Right ventricle myocardium superior (tissue), 1 donor: ENCODE data around the gene LRP1. TPM values are rescaled to one million over a fixed set of nuclear protein-coding genes. Genes with fewer than 3 reads are reported as not detected.

Source experiments
- ATAC-seq: fragments of 200-7000 bp; cut with Tn5 transposase; one replicate; pipeline ENCODE4 v1.9.1; 2020; ENCODE audit warnings: mild to moderate bottlenecking; ENCODE audit not compliant: poor library complexity
- DNase-seq: peaks from one replicate; pipeline ENCODE4 v3.0.0-alpha.2; 2020
- intact Hi-C: fragments of 100-400 bp; cut with DNase I; formaldehyde crosslinking; loops from one replicate; pipeline ENCODE4 v1.11.2; 2022
- total RNA-seq: library from RNA; stranded (reverse); fragmentation: NEBNext Ultra II Directional; extraction: Animal tissue kit (Norgen Biotek cat#: 25700); gene quantifications from one replicate; pipeline ENCODE4 v1.2.1, GENCODE V29; 2021
- donor health status: DM: no; HTN: yes; CAD: no; lungs with severe emphysema.

The LRP1 gene
- total RNA-seq, 1 donor from 2014 or later = 121 TPM

DNA sequence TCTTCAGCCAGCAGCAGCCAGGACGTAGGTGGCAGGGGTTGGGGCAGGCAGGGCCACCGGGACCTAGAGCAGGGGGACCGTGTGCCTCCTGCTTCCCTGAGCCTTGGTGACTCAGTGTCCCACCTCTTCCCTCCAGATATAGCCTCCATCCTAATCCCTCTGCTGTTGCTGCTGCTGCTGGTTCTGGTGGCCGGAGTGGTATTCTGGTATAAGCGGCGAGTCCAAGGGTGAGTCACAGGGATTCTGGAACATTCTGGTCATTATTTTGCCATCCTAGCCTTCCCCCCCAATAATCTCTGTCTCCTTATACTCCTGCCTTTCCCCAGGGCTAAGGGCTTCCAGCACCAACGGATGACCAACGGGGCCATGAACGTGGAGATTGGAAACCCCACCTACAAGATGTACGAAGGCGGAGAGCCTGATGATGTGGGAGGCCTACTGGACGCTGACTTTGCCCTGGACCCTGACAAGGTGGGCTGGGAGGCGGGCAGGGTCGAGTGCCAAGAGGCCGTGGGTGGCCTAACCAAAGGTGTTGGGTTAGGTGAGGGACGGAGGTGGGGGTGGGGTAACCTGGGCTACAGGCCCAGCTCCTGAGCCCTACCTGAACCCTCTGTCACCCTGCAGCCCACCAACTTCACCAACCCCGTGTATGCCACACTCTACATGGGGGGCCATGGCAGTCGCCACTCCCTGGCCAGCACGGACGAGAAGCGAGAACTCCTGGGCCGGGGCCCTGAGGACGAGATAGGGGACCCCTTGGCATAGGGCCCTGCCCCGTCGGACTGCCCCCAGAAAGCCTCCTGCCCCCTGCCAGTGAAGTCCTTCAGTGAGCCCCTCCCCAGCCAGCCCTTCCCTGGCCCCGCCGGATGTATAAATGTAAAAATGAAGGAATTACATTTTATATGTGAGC lies 83.8 kb downstream of the LRP1 start:
- intact Hi-C loops = loop anchor here (2.0 kb wide), 1 partner anchor 31 kb away; no protein-coding TSS in a partner anchor
- no peak for DNase-seq
- no peak for ATAC-seq

DNA sequence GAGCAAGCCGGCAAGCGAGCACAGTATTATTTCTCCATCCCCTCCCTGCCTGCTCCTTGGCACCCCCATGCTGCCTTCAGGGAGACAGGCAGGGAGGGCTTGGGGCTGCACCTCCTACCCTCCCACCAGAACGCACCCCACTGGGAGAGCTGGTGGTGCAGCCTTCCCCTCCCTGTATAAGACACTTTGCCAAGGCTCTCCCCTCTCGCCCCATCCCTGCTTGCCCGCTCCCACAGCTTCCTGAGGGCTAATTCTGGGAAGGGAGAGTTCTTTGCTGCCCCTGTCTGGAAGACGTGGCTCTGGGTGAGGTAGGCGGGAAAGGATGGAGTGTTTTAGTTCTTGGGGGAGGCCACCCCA lies 84.4 kb downstream of the LRP1 start:
- intact Hi-C loops = loop anchor here (2.0 kb wide), 1 partner anchor 30 kb away; no protein-coding TSS in a partner anchor
- DNase-seq (no peak), ATAC-seq (no peak)

DNA sequence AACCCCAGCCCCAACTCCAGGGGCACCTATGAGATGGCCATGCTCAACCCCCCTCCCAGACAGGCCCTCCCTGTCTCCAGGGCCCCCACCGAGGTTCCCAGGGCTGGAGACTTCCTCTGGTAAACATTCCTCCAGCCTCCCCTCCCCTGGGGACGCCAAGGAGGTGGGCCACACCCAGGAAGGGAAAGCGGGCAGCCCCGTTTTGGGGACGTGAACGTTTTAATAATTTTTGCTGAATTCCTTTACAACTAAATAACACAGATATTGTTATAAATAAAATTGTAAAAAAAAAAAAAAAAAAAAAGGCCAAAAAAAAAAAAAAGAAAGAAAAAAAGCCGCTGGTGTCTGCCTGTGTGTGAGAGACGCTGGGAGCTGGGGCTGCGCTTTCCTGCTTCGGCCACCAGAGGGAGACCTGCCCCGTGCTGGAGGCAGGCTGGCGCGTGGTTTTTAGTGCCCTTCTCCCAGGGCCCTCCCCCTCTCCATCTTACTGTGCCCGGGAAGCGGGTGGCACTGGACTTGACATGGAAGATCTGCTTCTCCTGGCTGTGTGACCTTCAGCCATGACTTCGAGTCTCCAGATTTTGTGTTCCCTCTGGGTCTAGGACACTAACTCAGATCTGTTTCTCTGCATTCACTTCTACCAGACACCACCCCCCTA lies 84.9 kb downstream of the LRP1 start:
- intact Hi-C loops = loop anchor here (2.0 kb wide), 1 partner anchor 30 kb away; no protein-coding TSS in a partner anchor
- ATAC-seq (peak; percentile 83), DNase-seq (peak; percentile 92)

DNA sequence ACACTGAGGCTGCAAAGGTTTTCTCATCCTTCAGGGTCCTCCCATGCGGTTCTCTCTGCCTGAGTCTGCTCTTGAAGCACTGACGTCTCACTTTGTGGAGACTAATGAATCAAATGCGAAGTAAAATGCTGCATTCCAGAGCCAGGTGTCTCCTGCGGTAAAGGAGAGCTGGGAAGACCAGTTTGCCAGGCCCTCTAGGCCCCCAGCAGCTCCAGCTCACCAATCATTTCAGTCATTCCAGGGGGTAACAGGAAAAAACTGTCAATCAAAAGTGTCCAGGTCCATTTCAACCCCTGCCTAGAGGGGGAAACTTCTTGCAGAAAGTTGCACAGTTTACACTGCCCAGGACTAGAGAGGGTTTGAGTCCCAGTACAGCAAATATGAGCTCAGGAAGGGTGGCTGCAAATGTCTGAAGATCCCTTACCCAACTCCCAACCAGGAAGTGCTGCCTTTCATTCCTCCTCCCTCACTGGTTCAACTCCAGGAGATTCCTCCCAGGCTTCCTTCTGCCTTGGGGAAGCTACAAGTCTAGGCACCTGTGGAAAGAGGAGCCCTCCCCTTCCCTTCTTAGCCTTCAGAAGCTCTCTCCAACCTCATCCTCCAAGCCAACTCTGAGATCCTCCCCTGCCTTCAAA lies 85.6 kb downstream of the LRP1 start:
- ATAC-seq (no peak), DNase-seq (no peak)
- intact Hi-C loops = loop anchor here (2.0 kb wide), 1 partner anchor 29 kb away; no protein-coding TSS in a partner anchor

DNA sequence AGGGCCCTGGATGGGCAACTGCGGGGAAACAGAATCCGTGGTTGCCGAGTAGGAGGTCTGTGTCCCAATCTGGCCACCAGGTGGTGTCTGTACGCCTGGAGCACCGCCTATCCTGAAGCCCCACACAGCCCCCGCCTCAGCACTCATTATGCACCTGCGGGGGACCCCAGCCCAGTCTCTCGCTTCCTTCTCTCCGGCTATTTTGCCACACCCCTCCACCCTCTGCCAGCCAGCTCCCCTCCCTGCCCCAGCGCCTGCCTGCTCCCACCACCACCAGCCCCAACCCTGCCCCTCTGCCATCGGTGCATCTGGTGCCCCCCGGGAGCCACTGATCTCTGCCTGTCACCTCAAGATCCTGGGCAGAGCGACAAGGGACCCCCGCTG lies 86.1 kb downstream of the LRP1 start:
- intact Hi-C loops = no loop called here
- peak; percentile 76 for DNase-seq

DNA sequence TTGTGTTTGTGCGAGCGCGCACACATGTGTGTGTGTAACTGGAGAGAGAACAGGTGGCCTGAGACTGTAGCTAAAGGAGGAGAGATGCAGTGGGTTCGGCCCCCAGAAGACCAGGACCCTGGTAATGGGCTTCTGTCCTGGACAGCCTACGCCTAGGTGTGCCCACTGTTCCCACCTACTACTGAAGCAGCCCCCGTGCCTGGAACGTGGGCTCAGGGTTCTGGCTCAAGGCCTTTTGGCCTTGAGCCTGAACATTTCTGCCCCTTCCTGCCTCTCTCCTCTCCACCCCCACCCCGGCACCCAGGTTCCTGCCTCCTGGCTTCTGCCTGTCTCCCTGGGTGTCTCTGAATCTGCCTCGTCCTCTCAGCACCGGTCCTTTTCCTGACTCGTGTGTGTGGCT lies 86.8 kb downstream of the LRP1 start:
- DNase-seq (no peak), ATAC-seq (no peak)
- intact Hi-C loops = no loop called here

More for the DNA sequence above, 86.1 kb downstream of the LRP1 start:
- ATAC-seq = peak; percentile 71

DNA sequence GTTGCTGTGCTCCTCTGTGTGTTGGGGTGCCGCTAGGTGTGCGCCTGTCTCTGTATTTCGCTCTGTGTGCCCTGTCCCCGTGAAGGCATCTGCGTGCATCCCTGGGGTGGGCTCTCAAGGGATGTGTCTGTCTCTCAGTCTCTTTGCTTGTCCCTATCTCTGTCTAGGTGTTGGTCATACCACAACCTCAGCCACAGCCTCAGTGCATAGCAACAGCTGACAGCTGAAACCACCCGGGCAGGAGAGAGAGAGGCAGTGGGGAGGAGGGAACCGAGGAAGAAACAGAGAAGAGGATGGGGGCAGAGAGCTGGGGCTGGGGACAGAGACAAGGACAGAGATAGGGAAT lies 87.4 kb downstream of the LRP1 start:
- no peak for ATAC-seq
- DNase-seq = no peak
- intact Hi-C loops = no loop called here

DNA sequence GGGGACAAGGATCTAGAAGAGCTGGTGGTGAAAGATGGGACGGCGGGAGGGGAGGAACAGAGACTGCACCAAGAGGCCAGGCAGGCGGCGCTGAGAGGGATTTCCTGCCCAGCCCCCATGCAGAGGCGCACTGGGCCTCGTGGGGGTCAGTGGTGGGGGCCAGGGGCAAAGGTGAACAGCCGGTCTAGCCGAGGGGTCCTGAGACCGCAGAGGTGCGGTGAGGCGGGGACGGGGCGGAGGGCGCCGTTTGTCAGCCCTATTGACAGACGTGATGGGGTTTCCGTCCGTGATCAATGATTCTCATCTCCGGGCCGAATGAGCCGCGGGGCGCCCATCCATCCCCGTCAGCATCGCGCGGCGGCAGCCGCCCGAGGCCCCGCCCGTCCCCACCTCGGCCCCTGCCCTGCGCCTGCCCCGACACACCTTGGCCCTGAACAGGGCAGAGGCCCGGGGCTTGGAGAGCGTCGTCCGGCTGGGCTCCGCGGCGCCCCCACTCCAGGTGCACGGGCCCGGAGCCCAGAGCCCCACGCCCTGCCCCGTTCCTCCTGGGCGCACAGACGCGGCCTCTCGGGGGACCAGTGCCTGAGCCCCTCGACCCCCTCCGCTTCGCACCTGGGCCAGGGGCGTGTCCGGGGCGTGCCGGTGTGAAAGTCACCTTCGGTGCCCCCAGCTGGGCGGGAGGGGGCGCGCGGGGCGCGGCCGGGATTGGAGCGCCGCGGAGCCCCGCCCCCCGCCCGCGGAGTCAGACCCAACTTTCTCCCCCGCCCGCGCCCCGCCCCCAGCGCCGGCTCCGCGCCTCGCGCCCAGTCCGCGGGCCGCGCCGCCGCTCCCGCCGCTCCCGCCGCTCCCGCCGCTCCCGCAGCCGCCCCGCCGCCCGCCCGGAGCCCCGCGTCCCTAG lies 88.0 kb downstream of the LRP1 start, which contains the start of gene NXPH4:
Gene NXPH4, plus strand, starts transcription at position 781 of the 898 bp plus-strand sequence. CDS start 176 bp downstream, outside the sequence.
- ATAC-seq = no peak
- intact Hi-C loops = no loop called here

DNA sequence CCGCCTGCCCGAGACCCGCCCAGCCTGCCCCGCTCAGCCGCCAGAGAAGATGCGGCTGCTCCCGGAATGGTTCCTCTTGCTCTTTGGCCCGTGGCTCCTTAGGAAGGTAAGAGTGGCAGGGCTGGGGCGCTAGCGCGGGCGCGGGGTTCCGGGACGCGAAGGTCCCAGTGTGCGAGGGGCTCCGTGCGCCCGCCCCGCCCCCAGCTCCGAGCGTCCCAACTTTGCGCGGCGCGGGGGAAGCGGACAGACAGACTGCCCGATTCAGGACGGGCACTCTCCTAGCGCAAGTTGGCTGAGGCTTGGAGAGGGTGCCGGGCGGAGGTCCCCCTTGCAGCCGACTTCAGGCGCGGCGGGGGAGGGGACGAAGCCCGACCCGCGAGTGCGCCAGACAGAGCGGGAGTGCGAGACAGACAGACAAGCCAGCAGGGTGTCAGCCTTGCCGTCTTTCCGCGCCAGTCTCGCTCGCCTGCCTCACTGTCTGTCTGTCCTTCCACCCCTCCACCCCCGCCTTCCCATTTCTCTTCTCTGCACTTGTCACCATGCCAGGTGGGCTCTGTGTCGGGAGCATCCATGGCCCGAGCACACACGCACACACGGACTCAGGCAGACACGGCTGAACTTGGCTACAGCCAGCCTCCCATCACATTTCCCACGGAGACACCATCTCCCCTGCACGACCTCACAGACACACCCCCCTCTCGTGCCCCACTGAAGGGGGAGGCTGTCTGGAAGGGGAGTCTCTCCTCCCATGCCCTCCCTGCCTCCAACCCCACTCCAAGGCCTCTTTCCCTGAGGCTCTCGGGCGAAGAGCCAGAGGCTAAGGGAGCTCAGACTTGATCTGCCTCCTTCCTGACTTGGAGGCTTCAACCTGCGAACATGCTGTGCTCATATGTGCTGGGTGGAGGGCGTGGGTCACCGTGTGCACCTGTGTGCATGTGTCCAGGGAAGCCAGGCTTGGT lies 88.9 kb downstream of the LRP1 start:
- intact Hi-C loops = no loop called here
- DNase-seq = no peak
- no peak for ATAC-seq

More for the DNA sequence above, 88.0 kb downstream of the LRP1 start, which contains the start of gene NXPH4:
- no peak for DNase-seq

DNA sequence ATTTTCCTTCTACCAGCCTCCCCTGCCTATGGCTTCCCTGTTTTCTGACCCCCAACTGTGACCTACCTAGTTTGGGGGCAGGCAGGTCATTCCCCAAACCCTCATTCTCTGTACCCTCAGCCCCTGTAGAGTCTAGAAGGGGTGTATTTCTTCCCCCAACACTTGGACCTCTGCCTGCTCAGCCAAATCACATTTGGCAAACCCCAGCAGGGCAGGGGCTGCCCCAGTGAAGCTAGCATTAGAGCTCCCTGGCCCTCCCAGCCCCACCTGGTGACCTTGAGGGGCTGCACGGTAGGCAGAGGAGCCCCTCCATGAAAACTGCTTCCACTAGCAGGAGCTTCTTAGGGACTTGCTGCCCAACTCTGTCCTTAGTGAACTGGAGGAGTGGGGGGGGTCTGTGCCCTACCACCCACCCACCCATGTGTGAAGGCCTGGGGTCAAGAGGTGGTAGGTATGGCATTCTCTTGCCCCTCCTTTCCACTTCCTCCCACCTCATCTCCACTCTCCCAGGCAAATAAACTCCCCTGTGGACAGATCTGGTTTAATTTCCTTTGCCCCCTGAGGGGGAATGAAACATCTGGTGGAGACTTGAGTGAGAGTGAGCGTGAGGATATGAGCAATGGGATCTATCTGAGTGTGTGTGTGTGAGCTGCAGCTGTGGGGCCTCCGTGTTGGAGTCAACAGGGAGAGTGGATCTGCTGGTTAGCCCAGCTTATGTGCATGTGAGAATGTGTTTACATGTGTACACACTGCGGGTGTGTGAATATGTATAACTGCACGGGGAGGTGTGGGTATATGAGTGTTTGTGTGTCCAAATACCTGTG lies 90.0 kb downstream of the LRP1 start:
- no peak for DNase-seq
- ATAC-seq = no peak
- intact Hi-C loops = no loop called here

DNA sequence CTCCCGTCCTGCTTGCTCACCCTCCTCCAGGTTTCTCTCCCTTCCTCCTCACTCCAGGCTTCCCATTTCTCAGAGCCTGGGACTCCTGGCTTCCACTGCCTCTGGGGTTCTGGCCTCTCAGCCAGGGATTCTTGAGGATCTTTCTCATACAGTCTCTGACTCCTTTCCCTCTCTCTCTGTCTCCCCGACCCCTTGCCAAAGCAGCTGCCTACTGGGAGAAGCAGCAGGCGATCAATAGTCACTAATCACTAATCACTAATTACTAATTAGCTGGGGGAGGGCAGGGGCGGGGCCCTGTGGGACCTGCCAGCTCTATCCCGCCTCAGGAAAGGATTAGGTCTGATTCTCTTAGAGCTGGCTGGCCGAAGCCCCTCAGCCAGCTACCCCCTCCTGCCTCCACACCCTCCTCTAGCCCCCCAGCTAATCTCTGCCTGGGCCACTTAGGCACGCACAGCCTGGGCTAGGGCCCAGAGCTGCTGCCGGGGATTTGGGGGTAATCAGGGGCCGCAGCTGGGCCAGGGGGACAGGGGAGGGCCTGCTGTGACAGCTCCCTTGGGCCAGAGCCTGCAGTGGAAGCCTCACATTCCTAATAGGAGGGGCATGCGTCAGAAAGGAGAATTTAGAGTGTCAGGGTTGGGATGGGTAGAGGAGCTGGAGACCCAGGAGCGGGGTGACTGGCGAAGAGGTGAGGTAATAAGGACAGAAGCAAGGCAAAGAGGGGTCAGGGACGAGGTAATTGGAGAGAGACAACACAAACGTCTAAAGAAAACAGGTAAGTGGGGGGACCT lies 91.1 kb downstream of the LRP1 start:
- ATAC-seq = no peak
- no peak for DNase-seq
- intact Hi-C loops = no loop called here

DNA sequence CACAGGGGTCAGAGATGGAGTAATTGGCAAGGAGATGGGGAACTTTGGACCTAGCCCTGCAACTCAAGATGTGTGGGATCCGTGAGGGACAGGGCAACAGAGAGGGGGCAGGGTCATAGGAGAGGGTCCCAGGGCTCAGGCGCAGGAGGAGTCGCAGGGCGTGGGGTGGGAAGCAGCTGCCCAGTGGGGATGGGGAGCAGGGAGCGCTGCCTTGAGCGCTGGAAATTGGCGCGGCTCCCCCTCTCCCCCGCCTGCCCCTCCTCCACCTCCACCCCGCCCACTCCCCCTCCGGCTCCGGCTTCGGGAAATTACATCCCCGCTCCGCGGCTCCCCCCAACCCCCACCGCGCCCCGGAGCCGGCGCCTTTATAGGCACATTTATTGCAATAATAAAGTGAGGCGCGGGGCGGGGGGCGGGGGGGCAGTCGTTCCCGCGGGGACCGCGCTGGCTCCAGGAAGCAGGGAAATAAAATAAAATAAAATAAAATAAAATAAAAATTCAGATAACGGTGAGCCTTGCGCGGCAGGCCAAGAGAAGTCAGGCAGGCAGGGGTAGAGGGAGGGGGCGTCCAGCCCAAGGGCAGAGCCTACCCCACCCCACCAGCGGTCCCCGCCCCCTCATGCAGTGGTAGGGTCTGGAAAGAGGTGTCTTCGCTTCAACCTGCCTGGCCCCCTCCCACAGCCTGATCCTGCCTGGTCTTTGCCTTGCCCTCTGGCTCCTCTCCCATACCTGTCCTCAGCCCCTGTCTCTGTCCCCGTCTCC lies 91.9 kb downstream of the LRP1 start:
- DNase-seq = no peak
- no peak for ATAC-seq
- intact Hi-C loops = no loop called here

DNA sequence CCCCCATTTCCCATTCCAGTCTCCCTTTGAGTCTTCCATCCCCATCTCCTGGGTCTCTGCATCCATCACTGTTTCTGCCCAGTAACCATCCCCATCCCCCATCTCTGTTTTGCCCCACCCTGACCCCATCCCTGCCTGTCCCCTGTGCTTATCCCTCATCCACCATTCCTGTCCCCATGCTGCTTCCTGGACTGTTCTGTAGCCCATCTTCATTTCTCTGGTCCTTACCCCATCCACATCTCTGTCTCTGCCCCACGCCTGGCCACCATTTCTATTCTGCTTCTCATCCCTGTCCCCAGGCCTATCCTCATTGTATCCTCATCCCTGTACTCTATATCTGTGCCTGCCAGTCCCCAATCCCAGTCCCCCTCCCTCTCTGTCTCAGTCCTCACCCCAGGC lies 92.5 kb downstream of the LRP1 start:
- intact Hi-C loops = no loop called here
- no peak for DNase-seq
- no peak for ATAC-seq

DNA sequence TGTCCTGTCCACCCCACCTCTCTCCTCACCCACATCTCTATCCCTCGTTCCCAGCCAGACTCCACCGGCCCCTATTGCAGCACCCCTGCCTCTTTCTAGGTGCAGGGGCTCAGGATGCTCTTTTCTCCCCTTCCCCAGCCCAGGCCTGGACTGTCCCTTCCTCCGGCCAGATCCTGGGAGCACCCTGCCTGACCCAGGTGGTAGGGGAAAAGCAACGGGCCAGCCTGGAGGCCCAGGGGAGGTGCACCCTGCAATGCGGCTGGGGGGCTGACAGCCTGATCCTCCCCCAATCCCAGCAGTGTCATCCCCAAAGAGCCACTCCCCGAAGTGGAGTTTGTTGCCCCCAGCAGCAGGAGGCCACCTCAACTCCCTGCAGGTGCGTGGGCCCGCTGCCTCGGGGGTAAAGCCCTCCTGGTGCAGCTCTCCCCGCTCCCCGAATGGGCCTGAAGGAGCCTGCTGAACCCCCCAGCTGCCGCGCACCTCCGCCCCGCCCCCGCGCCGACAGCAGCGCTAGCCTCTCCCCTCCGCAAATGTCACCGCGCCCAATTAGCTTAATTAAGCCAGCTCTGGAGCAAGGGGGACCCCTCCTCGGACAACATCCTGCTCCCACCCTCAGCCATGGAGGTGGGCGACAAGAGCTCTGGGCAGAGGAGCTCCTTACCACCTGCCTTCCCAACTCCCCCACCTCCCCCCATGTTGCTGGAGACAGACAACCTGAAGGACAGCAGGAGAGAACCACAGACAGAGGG lies 93.1 kb downstream of the LRP1 start:
- intact Hi-C loops = no loop called here
- no peak for ATAC-seq
- DNase-seq = no peak
